Activated T-cell treated with anti-CD3 and anti-CD28 coated beads, Interleukin-2, amount 50 U/mL, for 24 hours (primary cell): ENCODE results near the gene SETD3.

ENCODE experiments used
- DNase-seq: peaks from one replicate; pipeline ENCODE4 v3.0.0-alpha.2; 2020
- H3K27ac Mint-ChIP-seq: 2 replicates; pipeline ENCODE4 v1.8.0; 2020; ENCODE audit warnings: mild to moderate bottlenecking, mixed read lengths
- H3K27me3 Mint-ChIP-seq: 2 replicates; pipeline ENCODE4 v1.8.0; 2020; ENCODE audit warnings: mixed read lengths
- H3K36me3 Mint-ChIP-seq: 2 replicates; pipeline ENCODE4 v1.8.0; 2020; ENCODE audit warnings: low read depth, mixed read lengths
- H3K4me1 Mint-ChIP-seq: 2 replicates; pipeline ENCODE4 v1.8.0; 2020; ENCODE audit warnings: low read depth, mixed read lengths
- H3K4me3 Mint-ChIP-seq: 2 replicates; pipeline ENCODE4 v1.8.0; 2020; ENCODE audit warnings: mild to moderate bottlenecking, moderate library complexity, mixed read lengths
- H3K9me3 Mint-ChIP-seq: 2 replicates; pipeline ENCODE4 v1.8.0; 2020; ENCODE audit warnings: mixed read lengths

The SETD3 gene

DNA sequence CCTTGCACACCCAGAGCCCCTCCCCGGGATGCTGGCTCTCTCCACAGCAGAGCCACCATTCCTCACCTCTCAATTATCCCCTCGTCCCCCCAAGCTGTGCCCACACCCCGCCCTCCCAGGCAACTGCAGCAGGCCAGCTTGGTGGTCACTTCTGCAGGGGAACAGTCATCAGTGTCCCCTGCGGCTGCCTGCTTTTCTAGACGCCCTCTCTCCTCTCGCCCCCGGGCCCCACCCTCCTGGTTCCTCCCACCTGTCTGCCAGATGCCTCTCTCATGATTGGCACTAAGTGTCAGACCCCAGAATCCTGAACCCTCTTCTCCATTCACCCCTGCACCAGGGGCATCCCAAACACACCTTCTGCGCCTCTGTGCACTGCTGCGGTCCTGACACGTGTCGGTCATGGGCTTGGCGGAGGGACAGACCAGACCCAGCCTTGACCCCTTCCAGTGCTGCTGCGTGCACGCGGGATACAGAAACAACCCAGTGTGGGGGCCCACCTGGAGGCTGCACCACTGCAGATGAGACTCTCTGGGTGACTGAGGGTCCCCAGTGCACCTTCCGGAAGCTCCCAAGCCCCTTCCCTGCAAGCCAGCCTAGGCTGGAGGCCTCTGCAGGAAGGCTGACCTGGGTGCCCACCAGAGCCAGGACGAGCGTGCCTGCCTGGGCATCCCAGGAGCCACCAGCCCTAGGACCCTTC lies 99.5 kb downstream of the SETD3 start:
- Mint-ChIP-seq H3K4me1 (no peaks in the 10 kb centered on the region), H3K9me3 (no peaks in the 10 kb centered on the region), H3K27me3 (peaks cover 41% of the 10 kb centered on the region), H3K27ac (no peak overlapping the region), H3K4me3 (no peak overlapping the region), H3K36me3 (no peaks in the 10 kb centered on the region)
- no peak for DNase-seq

DNA sequence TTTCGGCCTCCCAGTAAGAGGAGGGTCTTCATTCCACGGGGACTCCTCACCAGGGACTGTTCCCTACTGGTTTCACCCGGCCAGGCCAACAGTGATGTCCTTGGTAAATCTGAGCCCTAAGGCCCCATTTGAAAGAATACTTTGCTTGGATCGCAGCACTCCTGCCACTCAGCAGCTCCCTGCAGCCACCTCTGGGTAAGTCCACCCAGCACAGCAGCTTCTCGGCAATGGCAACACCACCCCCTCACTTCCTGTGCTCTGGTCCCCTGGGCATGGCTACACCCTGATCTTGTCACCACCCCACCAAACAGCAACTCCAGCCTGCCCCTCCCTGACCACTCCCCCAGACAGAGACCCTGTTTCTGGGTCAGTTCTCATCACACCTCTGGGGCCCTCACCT lies 100.3 kb downstream of the SETD3 start:
- Mint-ChIP-seq H3K4me1 (no peaks in the 10 kb centered on the region), H3K4me3 (no peak overlapping the region), H3K36me3 (no peaks in the 10 kb centered on the region), H3K27me3 (peaks cover 37% of the 10 kb centered on the region), H3K27ac (no peak overlapping the region), H3K9me3 (no peaks in the 10 kb centered on the region)
- no peak for DNase-seq

DNA sequence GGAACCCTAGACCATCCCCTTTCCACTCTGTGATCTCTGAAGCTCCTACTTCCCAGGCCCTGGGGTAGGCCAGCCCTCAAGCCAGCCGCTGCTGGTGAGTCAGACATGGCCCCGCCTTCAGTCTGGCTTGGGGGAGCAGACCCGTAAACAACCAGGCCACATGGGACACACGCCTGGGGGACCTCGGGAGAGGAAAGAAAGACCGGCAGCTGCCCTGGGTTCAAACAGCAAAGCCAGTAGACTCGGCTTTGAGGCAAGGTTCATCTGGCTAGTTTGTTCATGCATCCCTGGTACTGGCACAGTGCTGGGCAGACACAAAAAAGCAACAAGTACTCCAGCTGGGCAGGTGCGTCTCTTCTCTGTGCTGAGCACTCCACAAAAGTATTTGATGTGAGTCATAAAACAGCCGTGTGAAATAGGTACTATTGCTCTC lies 101.9 kb downstream of the SETD3 start:
- Mint-ChIP-seq H3K27ac (no peak overlapping the region), H3K4me3 (no peak overlapping the region), H3K4me1 (no peaks in the 10 kb centered on the region), H3K9me3 (no peaks in the 10 kb centered on the region), H3K36me3 (no peaks in the 10 kb centered on the region), H3K27me3 (peaks cover 32% of the 10 kb centered on the region)
- no peak for DNase-seq

DNA sequence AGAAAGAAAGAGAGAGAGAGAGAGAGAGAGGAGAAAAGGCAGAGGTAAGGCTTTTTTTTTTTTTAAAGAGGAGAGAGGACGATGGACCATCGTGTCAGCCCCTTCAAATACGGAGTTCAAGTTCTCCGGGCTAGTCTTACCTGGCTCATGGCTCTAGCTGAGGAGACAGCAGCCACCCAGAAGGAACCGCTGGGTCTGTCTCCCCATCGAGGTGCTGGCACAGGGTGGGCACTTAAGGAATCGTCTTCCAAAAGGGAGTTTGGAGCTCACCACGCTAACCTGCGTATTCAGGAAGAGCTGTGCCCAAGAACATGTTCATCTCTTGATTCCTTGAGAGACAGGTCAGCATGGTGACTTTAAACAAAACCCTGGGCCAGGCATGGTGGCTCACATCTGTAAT lies 102.7 kb downstream of the SETD3 start:
- Mint-ChIP-seq H3K27ac (no peak overlapping the region), H3K27me3 (peaks cover 34% of the 10 kb centered on the region), H3K4me3 (no peak overlapping the region), H3K36me3 (no peaks in the 10 kb centered on the region), H3K9me3 (no peaks in the 10 kb centered on the region), H3K4me1 (no peaks in the 10 kb centered on the region)
- no peak for DNase-seq

DNA sequence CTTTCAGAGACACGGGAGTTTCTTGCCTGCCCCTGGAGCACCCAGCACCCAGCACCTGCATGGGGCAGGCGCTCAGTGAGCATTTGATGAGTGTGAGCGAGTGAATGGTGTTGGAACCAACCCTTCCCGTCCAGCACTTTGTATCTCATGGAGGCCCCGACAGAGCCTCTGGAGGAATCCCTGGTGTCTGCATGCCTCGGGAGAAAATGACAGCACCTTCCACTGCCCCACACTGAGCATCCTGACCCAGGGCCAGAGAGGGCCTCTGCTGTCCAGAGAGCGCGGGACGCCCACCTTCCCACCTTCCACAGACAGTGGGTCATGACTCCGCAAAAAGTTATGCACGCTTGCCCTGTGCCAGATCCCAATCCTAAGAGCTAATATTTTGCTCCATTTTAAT lies 105.7 kb downstream of the SETD3 start:
- no peaks in the 10 kb centered on the region for H3K4me1 Mint-ChIP-seq
- DNase-seq: no peak
- H3K27me3 Mint-ChIP-seq: peaks cover 30% of the 10 kb centered on the region
- no peak overlapping the region for H3K4me3 Mint-ChIP-seq
- H3K27ac Mint-ChIP-seq: no peak overlapping the region
- H3K9me3 Mint-ChIP-seq: no peaks in the 10 kb centered on the region
- no peaks in the 10 kb centered on the region for H3K36me3 Mint-ChIP-seq

DNA sequence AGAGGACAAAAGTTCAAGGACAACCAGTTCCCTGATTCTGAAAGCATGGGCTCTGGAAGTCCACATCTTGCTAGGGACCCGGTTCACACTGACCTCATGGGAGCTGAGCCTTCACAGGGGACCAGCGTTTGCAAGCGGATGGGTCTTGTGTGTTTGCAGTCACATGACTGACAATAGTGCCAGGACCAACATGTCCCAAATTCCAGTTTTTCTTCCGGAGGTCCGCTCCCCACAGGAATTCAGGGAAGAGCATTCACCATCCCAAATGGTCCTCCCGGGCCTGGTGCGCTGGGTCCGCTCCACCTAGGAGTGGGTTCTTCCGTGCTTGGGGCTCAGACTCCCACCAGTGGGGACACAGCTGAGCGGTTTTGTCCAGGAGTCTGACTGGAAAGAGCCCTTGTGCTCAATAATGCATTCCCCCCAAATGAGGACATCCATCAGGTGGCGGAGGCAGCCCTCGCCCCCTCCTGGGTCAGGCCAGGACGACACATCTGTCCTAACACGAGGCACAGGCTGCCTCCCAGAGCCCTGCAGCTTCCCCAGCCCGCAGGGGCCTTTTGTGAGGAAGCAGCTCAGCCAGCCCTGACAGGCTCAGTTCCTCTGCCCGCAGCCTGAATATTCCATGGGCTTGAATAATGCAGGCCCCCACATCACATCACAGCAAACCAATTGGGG lies 116.9 kb downstream of the SETD3 start:
- Mint-ChIP-seq H3K9me3 (no peaks in the 10 kb centered on the region), H3K27me3 (no peaks in the 10 kb centered on the region), H3K4me1 (no peaks in the 10 kb centered on the region), H3K36me3 (no peaks in the 10 kb centered on the region), H3K27ac (no peak overlapping the region), H3K4me3 (no peak overlapping the region)
- no peak for DNase-seq

DNA sequence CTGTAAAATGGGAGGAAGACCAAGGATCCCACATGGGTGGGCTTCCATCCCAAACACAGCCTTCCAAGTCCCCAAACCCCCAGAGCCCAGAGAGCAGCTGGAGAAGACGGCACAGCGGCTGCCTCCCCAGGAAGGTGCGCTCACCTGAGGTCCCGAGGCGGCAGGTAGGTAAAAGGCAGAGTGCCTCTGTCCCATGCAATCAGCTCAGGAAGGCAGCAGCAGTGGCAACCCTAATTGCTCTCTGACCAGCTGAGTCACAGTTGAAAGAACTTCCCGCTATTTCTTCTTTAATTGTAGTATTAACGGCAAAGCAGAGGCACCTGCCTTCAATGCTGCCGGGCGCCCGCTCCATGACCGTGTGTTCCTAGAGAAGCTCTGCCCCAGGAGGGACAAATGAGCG lies 117.6 kb downstream of the SETD3 start:
- DNase-seq: no peak
- Mint-ChIP-seq H3K4me3 (no peak overlapping the region), H3K4me1 (no peaks in the 10 kb centered on the region), H3K27me3 (no peaks in the 10 kb centered on the region), H3K36me3 (no peaks in the 10 kb centered on the region), H3K27ac (no peak overlapping the region), H3K9me3 (no peaks in the 10 kb centered on the region)

DNA sequence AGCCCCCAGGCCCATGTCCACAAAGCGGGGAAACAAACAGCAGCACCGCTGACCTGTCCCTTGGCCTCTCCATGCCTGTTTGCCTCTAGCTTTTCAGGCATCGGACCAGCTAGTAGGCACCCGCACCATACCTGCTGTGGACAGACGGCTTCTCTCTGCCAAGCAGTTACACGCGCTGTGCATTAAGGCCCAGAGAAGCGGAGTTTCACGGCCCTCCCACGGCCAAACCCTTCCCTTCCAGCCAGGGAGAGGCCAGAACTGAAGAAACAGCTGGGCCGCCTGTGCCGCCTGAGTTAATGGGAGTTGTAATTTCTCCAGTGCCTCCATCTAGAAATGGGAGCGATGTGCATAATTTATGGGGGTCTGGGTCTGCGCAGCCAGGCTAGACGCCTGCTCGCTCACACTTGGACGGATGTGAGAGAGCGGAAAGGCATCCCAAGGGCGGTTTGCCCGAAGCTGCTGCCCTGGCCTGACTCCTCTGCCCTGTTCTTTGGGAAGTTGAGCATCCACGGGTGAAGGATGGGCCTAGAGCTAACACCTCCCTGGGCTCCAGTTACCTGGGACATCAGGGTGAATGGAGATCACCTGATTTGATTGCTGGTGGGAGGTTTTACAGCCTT lies 119.0 kb downstream of the SETD3 start:
- Mint-ChIP-seq H3K4me1 (no peaks in the 10 kb centered on the region), H3K27ac (no peak overlapping the region), H3K9me3 (no peaks in the 10 kb centered on the region), H3K36me3 (no peaks in the 10 kb centered on the region), H3K4me3 (no peak overlapping the region), H3K27me3 (no peaks in the 10 kb centered on the region)
- DNase-seq: no peak

DNA sequence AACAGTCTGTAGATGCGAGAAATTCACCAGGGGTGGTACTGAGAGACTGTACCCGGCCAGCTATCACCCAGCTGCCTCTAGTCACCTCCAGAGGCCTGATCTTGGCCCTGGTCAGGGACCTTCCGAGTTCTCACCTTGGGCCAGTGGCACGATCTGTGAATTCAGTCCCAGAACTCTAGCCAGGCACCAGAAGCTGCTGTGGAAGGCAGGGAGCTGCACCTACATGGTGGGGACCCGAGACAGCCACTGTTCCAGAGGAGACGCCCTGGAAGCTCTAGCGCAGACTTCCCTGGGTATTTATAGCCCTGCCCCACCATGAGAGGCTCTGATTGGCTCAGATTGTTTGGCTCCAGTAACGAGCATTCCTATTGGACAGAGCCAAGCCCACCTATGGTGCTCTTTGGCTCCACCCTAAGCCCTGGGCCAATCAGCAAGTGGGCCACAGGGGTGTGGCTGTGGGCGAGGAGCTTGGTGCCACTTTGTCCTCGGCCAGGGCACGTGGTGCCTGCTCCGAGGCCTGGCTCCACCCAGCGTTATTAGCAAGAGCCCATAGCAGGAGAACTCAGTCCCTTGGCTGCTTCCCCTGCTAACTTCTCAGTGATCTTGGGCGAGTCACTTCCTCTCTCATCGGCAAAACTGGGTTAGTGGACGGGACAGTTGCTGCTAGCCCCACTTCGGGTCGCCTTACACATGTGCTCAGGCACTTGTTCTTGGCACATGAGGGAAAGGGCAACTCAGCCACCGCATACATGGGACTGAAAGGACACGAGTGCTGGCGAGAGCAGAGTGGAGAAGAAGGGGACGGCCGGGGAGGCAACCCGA lies 119.7 kb downstream of the SETD3 start:
- no peak for DNase-seq
- Mint-ChIP-seq H3K27me3 (no peaks in the 10 kb centered on the region), H3K9me3 (no peaks in the 10 kb centered on the region), H3K4me1 (no peaks in the 10 kb centered on the region), H3K4me3 (no peak overlapping the region), H3K27ac (no peak overlapping the region), H3K36me3 (no peaks in the 10 kb centered on the region)

DNA sequence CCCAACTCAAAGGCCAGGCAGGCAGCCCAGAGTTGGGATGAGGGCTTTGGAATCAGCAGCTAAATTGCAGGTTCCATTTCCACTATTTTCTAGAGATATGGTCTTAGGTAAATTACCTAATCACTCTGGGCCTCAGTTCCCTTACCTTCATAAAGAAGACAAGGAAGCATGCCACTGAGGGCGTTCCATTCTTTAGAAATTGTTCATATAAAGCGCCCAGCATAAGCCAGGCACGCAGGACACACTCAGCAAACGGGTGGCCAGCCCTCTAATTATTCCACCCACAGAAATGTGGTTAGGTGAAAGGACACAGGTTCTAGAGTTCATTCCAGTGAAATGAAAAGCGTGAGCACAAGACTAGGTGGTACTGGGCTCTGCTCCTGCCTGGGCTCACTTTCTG lies 120.8 kb downstream of the SETD3 start:
- Mint-ChIP-seq H3K9me3 (no peaks in the 10 kb centered on the region), H3K4me1 (no peaks in the 10 kb centered on the region)

DNA sequence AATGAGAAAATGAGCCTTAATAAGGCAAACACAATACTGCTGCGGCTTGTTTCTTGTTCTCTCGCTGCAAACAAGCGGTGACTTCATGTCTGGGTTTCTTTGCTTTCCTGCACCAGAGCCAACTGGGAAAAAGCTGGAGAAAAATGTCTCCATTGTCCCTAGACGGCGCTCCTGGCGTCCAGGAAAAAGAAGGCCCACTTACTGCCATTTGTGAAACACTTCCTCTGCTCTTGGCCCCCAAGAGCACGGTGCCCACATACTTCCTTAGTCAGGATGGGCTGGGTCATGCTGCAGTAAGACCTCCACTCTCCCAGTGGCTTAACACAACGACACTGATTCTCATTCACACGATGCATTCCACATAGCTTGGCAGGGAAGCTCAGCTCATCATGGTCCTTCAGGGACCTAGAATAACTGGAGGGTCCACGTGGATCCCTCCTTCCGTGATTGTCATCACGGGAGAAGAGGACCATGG lies 122.7 kb downstream of the SETD3 start:
- H3K36me3 Mint-ChIP-seq: no peaks in the 10 kb centered on the region
- no peaks in the 10 kb centered on the region for H3K27me3 Mint-ChIP-seq
- no peak overlapping the region for H3K4me3 Mint-ChIP-seq
- no peak for DNase-seq
- no peak overlapping the region for H3K27ac Mint-ChIP-seq
- H3K9me3 Mint-ChIP-seq: no peaks in the 10 kb centered on the region
- H3K4me1 Mint-ChIP-seq: no peaks in the 10 kb centered on the region

More for the DNA sequence above, 120.8 kb downstream of the SETD3 start:
- Mint-ChIP-seq H3K27ac (no peak overlapping the region), H3K36me3 (no peaks in the 10 kb centered on the region), H3K4me3 (no peak overlapping the region), H3K27me3 (no peaks in the 10 kb centered on the region)
- no peak for DNase-seq

DNA sequence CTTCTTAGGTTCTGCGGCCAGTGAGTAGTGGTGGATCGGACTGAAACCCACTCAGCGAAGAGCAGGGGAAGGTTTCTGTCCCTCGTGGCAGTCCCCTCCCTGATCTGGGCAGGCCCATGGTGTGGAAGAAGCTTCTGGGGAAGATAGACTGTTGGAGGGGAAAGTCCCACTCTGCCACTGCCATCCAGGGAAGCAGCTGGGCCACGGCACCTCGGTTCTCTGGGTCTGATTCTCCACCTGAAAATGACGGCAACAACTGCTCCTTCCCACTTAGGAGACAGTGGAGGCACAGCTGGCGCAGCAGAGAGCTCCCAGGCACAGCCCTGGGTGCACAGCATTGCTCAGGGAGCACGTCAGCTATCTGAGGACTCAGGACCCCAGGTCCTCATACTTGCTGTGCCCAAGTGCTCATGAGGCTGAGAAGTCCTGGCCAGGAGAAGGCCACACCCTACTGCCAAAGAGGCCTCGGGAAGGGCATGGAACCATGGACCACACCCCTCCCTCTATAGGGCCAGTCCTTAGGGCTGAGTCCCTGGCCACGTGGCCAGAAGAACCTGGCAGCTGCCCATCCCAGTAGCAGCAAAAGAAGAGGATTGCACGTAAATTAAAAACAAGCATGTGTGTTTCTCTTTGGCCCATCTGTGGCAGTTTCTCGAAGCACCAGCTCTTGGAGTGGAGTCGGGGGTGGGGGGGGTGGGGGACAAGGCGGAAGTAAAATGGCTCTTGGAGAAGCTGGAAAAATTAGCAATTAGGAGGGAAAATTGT lies 123.3 kb downstream of the SETD3 start:
- Mint-ChIP-seq H3K36me3 (no peaks in the 10 kb centered on the region), H3K9me3 (no peaks in the 10 kb centered on the region), H3K4me3 (no peak overlapping the region), H3K27ac (no peak overlapping the region), H3K4me1 (no peaks in the 10 kb centered on the region), H3K27me3 (no peaks in the 10 kb centered on the region)
- no peak for DNase-seq

DNA sequence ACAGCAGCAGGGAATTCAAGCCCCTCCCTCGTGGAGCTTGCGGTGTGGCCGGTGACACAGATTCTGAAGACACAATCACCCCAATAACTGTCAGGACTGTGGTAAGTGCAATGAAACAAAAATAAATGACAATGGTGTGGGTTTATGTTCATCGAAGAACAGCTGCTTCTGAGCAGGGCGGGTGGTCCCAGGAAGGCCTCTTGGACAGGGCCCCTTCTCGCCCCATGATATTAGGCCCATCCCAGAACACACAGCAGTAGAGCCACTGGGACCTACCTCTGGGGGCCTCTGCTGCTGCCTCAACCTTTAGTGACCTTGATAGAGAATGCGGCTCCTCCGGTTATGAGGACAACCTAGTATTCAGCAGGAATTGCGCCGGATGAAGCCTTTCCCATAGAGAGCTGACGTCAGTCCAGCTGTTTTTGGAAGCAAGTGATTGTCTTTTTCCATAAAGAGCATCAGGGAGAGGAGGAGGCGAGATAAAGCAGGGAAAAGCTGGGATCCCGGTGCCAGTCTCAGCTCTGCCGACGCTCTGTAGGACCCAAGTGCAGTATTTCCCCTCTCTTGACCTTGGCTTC lies 124.5 kb downstream of the SETD3 start:
- H3K27me3 Mint-ChIP-seq: peaks cover 5% of the 10 kb centered on the region
- H3K27ac Mint-ChIP-seq: no peak overlapping the region
- no peaks in the 10 kb centered on the region for H3K9me3 Mint-ChIP-seq
- no peak overlapping the region for H3K4me3 Mint-ChIP-seq
- H3K4me1 Mint-ChIP-seq: no peaks in the 10 kb centered on the region
- H3K36me3 Mint-ChIP-seq: no peaks in the 10 kb centered on the region
- DNase-seq: no peak
